GM12865 (cell line): ENCODE measurements around the gene PNPLA1.
A peak's percentile ranks its signal among the peaks of the same experiment; 100 is the strongest.

Experiments used
- DNase-seq: peaks from one replicate; pipeline ENCODE4 v3.0.0; 2010; ENCODE audit warnings: low read depth
- H3K4me3 ChIP-seq: 2 replicates; pipeline ENCODE4 v1.5.1; 2011; ENCODE audit warnings: mild to moderate bottlenecking, low read depth, low read length, control low read depth
- CTCF ChIP-seq: IDR thresholded peaks from 2 replicates; pipeline ENCODE4 v1.5.1; 2011; ENCODE audit warnings: low read length, control low read depth, low read depth, inconsistent platforms; ENCODE audit not compliant: insufficient read depth; ENCODE audit errors: missing control alignments

Gene PNPLA1

GRCh38 chr6:36301085-36301658 lies 31.3 kb downstream of the PNPLA1 start:
- H3K4me3 ChIP-seq: no peak overlapping the region
- TF ChIP-seq CTCF: no peak
- no peak for DNase-seq

- no peak overlapping the region for H3K4me3 ChIP-seq
- TF ChIP-seq CTCF: no peak
- DNase-seq: no peak
These were observed 31.9 kb downstream of the PNPLA1 start for GRCh38 chr6:36301781-36302180.

GRCh38 chr6:36302227-36302976 lies 32.5 kb downstream of the PNPLA1 start:
- DNase-seq: peak; percentile 96
- no peak overlapping the region for H3K4me3 ChIP-seq
- TF ChIP-seq CTCF: peak; percentile 98

- no peak overlapping the region for H3K4me3 ChIP-seq
- TF ChIP-seq CTCF: no peak
- no peak for DNase-seq
These were observed 36.0 kb downstream of the PNPLA1 start for GRCh38 chr6:36305885-36306284.

- TF ChIP-seq CTCF: no peak
- H3K4me3 ChIP-seq: no peak overlapping the region
- no peak for DNase-seq
These were observed 36.5 kb downstream of the PNPLA1 start for GRCh38 chr6:36306375-36306774.

- no peak for DNase-seq
- H3K4me3 ChIP-seq: no peak overlapping the region
- TF ChIP-seq CTCF: no peak
These were observed 38.7 kb downstream of the PNPLA1 start for GRCh38 chr6:36308514-36308913.
